Endothelial cell of umbilical vein (primary cell): ENCODE measurements around the gene ZIM2.

Experiments used
- POLR2AphosphoS5 ChIP-seq: IDR thresholded peaks from 2 replicates; pipeline ENCODE4 v1.6.1; 2012; ENCODE audit warnings: low read depth, mild to moderate bottlenecking, control low read depth, low read length, moderate library complexity; ENCODE audit not compliant: insufficient read depth
- TF ChIP-seq, protein P1 (sequence below), 2 donors: IDR thresholded peaks; 1 replicate in 1 of 2; 2 replicates in 1 of 2; pipeline ENCODE4 v1.5.1; 2011; ENCODE audit warnings: low read length in 2 of 2, mild to moderate bottlenecking in 2 of 2, moderate library complexity in 2 of 2, control low read depth in 1 of 2, inconsistent platforms in 1 of 2, low read depth in 1 of 2; ENCODE audit not compliant: insufficient read depth in 1 of 2; ENCODE audit errors: extremely low read depth in 1 of 2
- TF ChIP-seq, protein P2 (sequence below): IDR thresholded peaks from 2 replicates; pipeline ENCODE4 v1.6.1; 2011; ENCODE audit not compliant: insufficient read depth, insufficient read length

GRCh38 chr19:56862741-56863140 lies 22.2 kb upstream of the ZIM2 start:
- no peak for TF ChIP-seq POLR2AphosphoS5
- TF ChIP-seq, protein P1, sequence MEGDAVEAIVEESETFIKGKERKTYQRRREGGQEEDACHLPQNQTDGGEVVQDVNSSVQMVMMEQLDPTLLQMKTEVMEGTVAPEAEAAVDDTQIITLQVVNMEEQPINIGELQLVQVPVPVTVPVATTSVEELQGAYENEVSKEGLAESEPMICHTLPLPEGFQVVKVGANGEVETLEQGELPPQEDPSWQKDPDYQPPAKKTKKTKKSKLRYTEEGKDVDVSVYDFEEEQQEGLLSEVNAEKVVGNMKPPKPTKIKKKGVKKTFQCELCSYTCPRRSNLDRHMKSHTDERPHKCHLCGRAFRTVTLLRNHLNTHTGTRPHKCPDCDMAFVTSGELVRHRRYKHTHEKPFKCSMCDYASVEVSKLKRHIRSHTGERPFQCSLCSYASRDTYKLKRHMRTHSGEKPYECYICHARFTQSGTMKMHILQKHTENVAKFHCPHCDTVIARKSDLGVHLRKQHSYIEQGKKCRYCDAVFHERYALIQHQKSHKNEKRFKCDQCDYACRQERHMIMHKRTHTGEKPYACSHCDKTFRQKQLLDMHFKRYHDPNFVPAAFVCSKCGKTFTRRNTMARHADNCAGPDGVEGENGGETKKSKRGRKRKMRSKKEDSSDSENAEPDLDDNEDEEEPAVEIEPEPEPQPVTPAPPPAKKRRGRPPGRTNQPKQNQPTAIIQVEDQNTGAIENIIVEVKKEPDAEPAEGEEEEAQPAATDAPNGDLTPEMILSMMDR (IDR thresholded peaks at IDR 0.05; ENCODE audit: extremely low read depth in 1 of 2, insufficient read depth in 1 of 2, low read depth in 1 of 2, low read length in 2 of 2), result no peak
- TF ChIP-seq, protein P2, sequence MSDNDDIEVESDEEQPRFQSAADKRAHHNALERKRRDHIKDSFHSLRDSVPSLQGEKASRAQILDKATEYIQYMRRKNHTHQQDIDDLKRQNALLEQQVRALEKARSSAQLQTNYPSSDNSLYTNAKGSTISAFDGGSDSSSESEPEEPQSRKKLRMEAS, result no peak
